Nephron progenitor cell (in vitro differentiated cells): Measurements from ENCODE around the gene RASGRP4.
"Not testable (repeated sequence)": the region's sequence is repeated elsewhere in the genome, so short reads cannot be mapped to it uniquely, and the experiment has no call there.

Source experiments
- DNase-seq: peaks from one replicate; pipeline ENCODE4 v3.0.0; 2021
- H3K27ac Mint-ChIP-seq: 2 replicates; pipeline ENCODE4 v1.8.0; 2021; ENCODE audit warnings: mild to moderate bottlenecking, moderate library complexity, mixed read lengths
- H3K27me3 Mint-ChIP-seq: 2 replicates; pipeline ENCODE4 v1.8.0; 2021; ENCODE audit warnings: mild to moderate bottlenecking, low read depth, mixed read lengths; ENCODE audit not compliant: poor library complexity
- H3K36me3 Mint-ChIP-seq: 2 replicates; pipeline ENCODE4 v1.8.0; 2021; ENCODE audit warnings: low read depth, mixed read lengths
- H3K4me1 Mint-ChIP-seq: 2 replicates; pipeline ENCODE4 v1.8.0; 2021; ENCODE audit warnings: mixed read lengths
- H3K4me3 Mint-ChIP-seq: 2 replicates; pipeline ENCODE4 v1.8.0; 2021; ENCODE audit warnings: mild to moderate bottlenecking, moderate library complexity, mixed read lengths
- H3K9me3 Mint-ChIP-seq: 2 replicates; pipeline ENCODE4 v1.8.0; 2021; ENCODE audit warnings: mild to moderate bottlenecking, moderate library complexity, mixed read lengths
- TF ChIP-seq, protein P1 (sequence below): fragments of 200-600 bp; sonication (generic); IDR thresholded peaks from 2 replicates; pipeline ENCODE4 v1.5.0; 2021; ENCODE audit warnings: antibody characterized with exemption

RASGRP4 gene

DNA sequence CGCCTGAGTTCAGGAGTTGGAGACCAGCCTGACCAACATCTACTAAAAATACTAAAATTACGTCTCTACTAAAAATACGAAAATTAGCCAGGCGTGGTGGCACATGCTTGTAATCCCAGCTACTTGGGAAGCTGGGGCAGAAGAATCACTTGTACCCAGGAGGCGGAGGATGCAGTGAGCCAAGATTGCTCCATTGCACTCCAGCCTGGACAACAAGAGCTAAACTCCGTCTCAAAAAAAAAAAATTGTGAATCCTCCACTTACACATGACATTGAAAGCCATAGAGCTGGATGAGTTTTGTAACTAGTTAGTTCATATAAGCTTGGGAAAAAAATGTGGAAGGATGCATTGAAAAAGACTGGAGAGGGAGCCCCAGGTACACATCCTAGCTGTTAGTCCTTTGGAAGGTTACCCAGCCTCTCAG, 52.1 kb downstream of the RASGRP4 start:
- Mint-ChIP-seq H3K9me3 (no peaks in the 10 kb centered on the region), H3K36me3 (peaks cover 7% of the 10 kb centered on the region), H3K27ac (peak overlapping the region; percentile 88), H3K4me3 (peak overlapping the region; percentile 100), H3K27me3 (peaks cover 29% of the 10 kb centered on the region), H3K4me1 (peaks cover 29% of the 10 kb centered on the region)
- DNase-seq: no peak
- TF ChIP-seq, protein P1, sequence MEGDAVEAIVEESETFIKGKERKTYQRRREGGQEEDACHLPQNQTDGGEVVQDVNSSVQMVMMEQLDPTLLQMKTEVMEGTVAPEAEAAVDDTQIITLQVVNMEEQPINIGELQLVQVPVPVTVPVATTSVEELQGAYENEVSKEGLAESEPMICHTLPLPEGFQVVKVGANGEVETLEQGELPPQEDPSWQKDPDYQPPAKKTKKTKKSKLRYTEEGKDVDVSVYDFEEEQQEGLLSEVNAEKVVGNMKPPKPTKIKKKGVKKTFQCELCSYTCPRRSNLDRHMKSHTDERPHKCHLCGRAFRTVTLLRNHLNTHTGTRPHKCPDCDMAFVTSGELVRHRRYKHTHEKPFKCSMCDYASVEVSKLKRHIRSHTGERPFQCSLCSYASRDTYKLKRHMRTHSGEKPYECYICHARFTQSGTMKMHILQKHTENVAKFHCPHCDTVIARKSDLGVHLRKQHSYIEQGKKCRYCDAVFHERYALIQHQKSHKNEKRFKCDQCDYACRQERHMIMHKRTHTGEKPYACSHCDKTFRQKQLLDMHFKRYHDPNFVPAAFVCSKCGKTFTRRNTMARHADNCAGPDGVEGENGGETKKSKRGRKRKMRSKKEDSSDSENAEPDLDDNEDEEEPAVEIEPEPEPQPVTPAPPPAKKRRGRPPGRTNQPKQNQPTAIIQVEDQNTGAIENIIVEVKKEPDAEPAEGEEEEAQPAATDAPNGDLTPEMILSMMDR: no peak

DNA sequence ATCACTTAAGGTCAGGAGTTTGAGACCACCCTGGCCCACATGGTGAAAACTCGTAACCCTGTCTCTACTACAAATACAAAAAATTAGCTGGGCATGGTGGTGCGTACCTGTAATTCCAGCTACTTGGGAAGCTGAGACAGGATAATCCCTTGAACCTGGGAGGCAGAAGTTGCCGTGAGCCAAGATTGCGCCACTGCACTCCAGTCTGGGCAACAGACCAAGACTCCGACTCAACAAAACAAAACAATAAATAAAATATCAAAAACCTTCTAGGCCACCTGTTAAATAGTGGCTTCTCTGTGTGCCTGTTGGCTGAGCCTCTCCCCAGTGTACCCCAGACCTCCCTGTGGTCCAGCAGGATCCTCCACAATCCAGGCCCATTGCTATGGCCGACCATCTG, 54.9 kb downstream of the RASGRP4 start:
- H3K9me3 Mint-ChIP-seq: peaks cover 2% of the 10 kb centered on the region
- H3K4me3 Mint-ChIP-seq: no peak overlapping the region
- peaks cover 20% of the 10 kb centered on the region for H3K4me1 Mint-ChIP-seq
- H3K27me3 Mint-ChIP-seq: peaks cover 46% of the 10 kb centered on the region
- TF ChIP-seq, protein P1: no peak
- no peak overlapping the region for H3K27ac Mint-ChIP-seq
- peaks cover 4% of the 10 kb centered on the region for H3K36me3 Mint-ChIP-seq
- DNase-seq: no peak

DNA sequence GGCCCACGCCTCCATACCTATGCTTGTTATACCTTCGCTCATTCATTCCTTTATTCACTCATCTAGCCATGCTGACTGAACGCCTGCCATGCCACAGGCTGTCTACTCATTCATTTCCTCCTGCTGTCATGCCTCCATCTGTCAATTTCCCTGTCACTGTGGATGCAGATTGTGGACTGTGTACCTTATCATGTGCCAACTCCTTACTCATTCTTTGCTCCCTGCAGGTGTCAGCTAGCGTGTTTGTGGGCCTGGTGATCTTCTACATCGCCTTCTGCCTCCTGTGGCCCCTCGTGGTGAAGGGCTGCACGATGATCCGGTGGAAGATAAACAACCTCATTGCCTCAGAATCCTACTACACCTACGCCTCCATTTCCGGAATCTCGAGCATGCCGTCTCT, 55.7 kb downstream of the RASGRP4 start:
- no peak overlapping the region for H3K27ac Mint-ChIP-seq
- no peak overlapping the region for H3K4me3 Mint-ChIP-seq
- H3K9me3 Mint-ChIP-seq: peaks cover 5% of the 10 kb centered on the region
- TF ChIP-seq, protein P1: no peak
- no peak for DNase-seq
- H3K4me1 Mint-ChIP-seq: peaks cover 12% of the 10 kb centered on the region
- peaks cover 48% of the 10 kb centered on the region for H3K27me3 Mint-ChIP-seq
- no peaks in the 10 kb centered on the region for H3K36me3 Mint-ChIP-seq

DNA sequence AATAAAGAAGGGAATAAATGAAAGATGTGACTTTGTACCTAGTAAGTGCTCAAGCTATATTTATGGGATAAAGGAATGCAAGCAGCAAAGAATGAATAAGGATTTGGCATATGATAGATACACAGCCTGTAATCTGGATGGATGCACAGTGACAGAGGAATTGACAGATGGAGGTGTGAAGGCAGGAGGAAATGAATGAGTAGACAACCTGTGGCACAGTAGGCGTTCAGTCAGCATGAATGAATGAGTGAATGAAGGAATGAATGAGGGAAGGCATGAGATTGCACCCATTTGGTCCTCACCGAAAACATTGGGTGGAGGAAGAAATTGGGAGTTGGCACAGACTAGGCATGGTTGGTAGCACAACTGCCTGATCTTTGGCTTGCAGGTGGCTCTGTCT, 56.4 kb downstream of the RASGRP4 start:
- TF ChIP-seq, protein P1: no peak
- peaks cover 51% of the 10 kb centered on the region for H3K27me3 Mint-ChIP-seq
- no peak overlapping the region for H3K4me3 Mint-ChIP-seq
- peaks cover 11% of the 10 kb centered on the region for H3K9me3 Mint-ChIP-seq
- no peak overlapping the region for H3K27ac Mint-ChIP-seq
- H3K4me1 Mint-ChIP-seq: peaks cover 5% of the 10 kb centered on the region
- H3K36me3 Mint-ChIP-seq: no peaks in the 10 kb centered on the region
- DNase-seq: no peak

DNA sequence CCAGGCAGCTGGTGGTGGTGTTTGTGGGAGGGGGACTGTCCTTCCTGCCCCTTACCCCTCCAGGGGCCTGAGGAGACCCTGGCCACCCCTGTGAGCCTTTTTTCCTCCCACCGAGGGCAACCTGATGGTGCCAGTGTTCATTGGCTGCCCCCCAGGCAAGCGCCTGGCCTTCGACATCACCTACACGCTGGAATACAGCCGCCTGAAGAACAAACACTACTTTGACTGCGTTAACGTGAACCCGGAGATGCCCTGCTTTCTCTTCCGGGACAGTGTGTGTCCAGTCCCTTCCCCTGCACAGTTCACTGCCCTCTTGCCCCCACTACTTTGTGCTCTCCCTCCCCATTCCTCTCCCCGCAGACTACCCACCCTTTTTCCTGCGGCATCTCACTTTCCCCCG, 59.0 kb downstream of the RASGRP4 start:
- Mint-ChIP-seq H3K27ac (peak overlapping the region; percentile 47), H3K36me3 (no peaks in the 10 kb centered on the region), H3K9me3 (peaks cover 11% of the 10 kb centered on the region), H3K27me3 (peaks cover 49% of the 10 kb centered on the region), H3K4me3 (no peak overlapping the region), H3K4me1 (no peaks in the 10 kb centered on the region)
- DNase-seq: no peak
- TF ChIP-seq, protein P1: no peak

DNA sequence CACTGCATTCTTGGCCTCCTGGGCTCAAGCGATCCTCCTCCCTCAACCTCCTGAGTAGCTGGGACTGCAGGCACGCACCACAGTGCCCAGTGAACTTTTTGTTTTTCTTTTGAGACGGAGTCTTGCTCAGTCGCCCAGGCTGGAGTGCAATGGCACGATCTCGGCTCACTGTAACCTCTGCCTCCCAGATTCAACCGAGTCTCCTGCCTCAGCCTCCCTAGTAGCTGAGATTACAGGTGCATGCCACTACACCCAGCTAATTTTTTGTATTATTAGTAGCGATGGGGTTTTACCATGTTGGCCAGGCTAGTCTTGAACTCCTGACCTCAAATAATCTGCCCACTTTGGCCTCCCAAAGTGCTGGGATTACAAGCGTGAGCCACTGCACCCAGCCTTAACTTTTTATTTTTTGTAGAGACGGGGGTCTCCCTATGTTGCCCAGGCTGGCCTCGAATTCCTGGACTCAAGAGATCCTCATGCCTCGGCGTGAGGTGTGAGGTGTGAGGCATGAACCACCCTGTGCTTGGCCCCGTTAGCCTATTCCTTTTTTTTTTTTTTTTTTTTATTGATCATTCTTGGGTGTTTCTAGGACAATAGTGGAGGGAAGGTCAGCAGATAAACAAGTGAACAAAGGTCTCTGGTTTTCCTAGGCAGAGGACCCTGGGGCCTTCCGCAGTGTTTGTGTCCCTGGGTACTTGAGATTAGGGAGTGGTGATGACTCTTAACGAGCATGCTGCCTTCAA, 62.9 kb downstream of the RASGRP4 start:
- Mint-ChIP-seq H3K4me1 (peaks cover 12% of the 10 kb centered on the region), H3K4me3 (peak overlapping the region; percentile 84), H3K27me3 (peaks cover 63% of the 10 kb centered on the region), H3K9me3 (peaks cover 14% of the 10 kb centered on the region)
- H3K27ac Mint-ChIP-seq, H3K36me3 Mint-ChIP-seq, DNase-seq: not testable (repeated sequence)
